GM12864 (cell line): ENCODE measurements around the gene PHACTR1.

Experiments used
- DNase-seq: peaks from one replicate; pipeline ENCODE4 v3.0.0-alpha.2; 2011; ENCODE audit warnings: low read depth
- H3K4me3 ChIP-seq: 2 replicates; pipeline ENCODE4 v1.5.1; 2011; ENCODE audit warnings: mild to moderate bottlenecking, low read depth, low read length, control low read depth
- TF ChIP-seq, protein P1 (sequence below): IDR thresholded peaks from 2 replicates; pipeline ENCODE4 v1.5.1; 2011; ENCODE audit warnings: low read depth, mild to moderate bottlenecking, moderate library complexity, low read length, control low read depth, inconsistent platforms; ENCODE audit errors: missing control alignments

PHACTR1 gene

DNA sequence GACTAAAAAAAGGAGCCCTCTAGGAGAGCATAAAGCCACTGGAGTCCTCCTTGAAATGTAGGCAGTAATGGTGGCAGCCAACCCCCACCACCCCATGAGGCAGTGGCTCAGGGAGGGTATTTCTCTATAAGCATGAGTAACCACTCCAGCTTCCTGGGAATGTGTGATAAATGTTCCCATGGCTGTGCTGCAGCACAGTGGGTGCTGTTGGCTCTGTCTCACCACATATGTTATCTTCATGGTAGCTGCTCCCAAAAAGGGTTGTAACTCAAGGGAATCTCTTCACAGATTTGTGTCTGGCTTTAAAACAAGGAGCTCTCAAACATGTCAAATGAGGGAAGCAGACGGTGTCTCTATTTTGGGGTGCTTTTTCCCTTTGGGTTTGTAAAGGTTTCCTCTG is 7.5 kb upstream of the PHACTR1 start:
- TF ChIP-seq, protein P1, sequence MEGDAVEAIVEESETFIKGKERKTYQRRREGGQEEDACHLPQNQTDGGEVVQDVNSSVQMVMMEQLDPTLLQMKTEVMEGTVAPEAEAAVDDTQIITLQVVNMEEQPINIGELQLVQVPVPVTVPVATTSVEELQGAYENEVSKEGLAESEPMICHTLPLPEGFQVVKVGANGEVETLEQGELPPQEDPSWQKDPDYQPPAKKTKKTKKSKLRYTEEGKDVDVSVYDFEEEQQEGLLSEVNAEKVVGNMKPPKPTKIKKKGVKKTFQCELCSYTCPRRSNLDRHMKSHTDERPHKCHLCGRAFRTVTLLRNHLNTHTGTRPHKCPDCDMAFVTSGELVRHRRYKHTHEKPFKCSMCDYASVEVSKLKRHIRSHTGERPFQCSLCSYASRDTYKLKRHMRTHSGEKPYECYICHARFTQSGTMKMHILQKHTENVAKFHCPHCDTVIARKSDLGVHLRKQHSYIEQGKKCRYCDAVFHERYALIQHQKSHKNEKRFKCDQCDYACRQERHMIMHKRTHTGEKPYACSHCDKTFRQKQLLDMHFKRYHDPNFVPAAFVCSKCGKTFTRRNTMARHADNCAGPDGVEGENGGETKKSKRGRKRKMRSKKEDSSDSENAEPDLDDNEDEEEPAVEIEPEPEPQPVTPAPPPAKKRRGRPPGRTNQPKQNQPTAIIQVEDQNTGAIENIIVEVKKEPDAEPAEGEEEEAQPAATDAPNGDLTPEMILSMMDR = no peak
- DNase-seq = no peak
- H3K4me3 ChIP-seq = no peak overlapping the region

- no peak for DNase-seq
- H3K4me3 ChIP-seq = no peak overlapping the region
- TF ChIP-seq, protein P1 = no peak
These were observed 6.9 kb upstream of the PHACTR1 start for GRCh38 chr6:12709556-12710232.

- TF ChIP-seq, protein P1 = no peak
- H3K4me3 ChIP-seq = no peak overlapping the region
- no peak for DNase-seq
These were observed 5.6 kb upstream of the PHACTR1 start for GRCh38 chr6:12710921-12711320.

- no peak for DNase-seq
- no peak overlapping the region for H3K4me3 ChIP-seq
- TF ChIP-seq, protein P1 = no peak
These were observed 2.5 kb upstream of the PHACTR1 start for GRCh38 chr6:12714022-12714421.

GRCh38 chr6:12715437-12715836 is 1.1 kb upstream of the PHACTR1 start:
- TF ChIP-seq, protein P1 = no peak
- no peak overlapping the region for H3K4me3 ChIP-seq
- DNase-seq = no peak

- DNase-seq = no peak
- no peak overlapping the region for H3K4me3 ChIP-seq
- TF ChIP-seq, protein P1 = no peak
These were observed 789 bp downstream of the PHACTR1 start for GRCh38 chr6:12717356-12717755.

DNA sequence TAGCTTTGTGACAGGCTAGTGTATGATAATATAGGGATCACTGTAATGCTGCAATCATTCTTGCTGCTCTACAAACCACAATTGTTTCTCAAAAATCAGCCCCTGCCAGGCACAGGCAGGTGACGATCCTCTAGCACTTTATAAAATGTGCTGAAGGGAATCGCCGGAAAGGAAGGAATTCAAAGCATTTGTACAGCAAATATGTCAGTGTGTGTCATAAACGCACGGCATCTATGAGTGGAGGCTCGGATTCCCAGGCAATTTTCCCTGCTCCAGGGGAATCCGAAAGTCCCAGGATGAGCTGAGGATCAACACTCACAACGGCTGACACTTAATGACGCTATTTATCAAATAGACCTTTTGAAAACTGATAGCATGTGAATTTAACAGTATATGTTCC is 1.4 kb downstream of the PHACTR1 start:
- TF ChIP-seq, protein P1 = no peak
- DNase-seq = no peak
- no peak overlapping the region for H3K4me3 ChIP-seq
